ENCODE results near the gene ALK.

Gene ALK

DNA sequence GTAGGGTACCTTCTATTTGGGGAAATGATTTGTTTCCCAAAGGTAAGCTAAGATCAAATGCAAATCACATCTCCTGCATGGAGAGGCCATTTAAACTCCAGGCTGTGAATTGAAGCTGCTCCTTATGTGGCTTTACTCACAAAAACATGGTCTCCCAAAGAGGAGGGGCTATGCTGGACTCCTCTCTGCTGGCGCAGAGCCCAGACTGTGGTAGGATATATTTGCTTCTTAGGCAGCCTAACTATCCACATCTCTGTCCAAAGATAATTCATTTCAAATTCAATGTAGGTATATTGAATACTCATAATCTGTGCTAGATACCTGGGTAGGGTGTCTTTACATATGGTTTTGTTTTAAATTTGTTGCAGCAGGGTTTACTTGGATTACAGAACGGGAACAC is 358.5 kb downstream of the ALK start:
- H3K9ac ChIP-seq (ENCODE audit: low read length) = no peak overlapping the region
- H3K36me3 ChIP-seq (ENCODE audit: insufficient read depth, low read length) = no peaks in the 10 kb centered on the region
- H4K20me1 ChIP-seq (ENCODE audit: insufficient read depth, low read length) = no peaks in the 10 kb centered on the region
- H3K9me3 ChIP-seq (ENCODE audit: low read length) = no peaks in the 10 kb centered on the region
- H3F3A ChIP-seq (ENCODE audit: insufficient read depth, low read length) = no peaks in the 10 kb centered on the region
- H3K4me1 ChIP-seq (ENCODE audit: insufficient read depth, low read length, severe bottlenecking) = no peaks in the 10 kb centered on the region
- H3K27me3 ChIP-seq (ENCODE audit: insufficient read depth, low read length) = no peaks in the 10 kb centered on the region
- H3K27ac ChIP-seq (ENCODE audit: low read depth, low read length, poor library complexity, severe bottlenecking) = no peak overlapping the region
- no peaks in the 10 kb centered on the region for H3K9me2 ChIP-seq (ENCODE audit: low read depth, low read length)
- H2AFZ ChIP-seq (ENCODE audit: low read length) = no peak overlapping the region
- no peak for TF ChIP-seq EZH2 (IDR thresholded peaks at IDR 0.05; ENCODE audit: borderline replicate concordance, low read length)
- TF ChIP-seq, protein P1, sequence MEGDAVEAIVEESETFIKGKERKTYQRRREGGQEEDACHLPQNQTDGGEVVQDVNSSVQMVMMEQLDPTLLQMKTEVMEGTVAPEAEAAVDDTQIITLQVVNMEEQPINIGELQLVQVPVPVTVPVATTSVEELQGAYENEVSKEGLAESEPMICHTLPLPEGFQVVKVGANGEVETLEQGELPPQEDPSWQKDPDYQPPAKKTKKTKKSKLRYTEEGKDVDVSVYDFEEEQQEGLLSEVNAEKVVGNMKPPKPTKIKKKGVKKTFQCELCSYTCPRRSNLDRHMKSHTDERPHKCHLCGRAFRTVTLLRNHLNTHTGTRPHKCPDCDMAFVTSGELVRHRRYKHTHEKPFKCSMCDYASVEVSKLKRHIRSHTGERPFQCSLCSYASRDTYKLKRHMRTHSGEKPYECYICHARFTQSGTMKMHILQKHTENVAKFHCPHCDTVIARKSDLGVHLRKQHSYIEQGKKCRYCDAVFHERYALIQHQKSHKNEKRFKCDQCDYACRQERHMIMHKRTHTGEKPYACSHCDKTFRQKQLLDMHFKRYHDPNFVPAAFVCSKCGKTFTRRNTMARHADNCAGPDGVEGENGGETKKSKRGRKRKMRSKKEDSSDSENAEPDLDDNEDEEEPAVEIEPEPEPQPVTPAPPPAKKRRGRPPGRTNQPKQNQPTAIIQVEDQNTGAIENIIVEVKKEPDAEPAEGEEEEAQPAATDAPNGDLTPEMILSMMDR (IDR thresholded peaks at IDR 0.05; ENCODE audit: low read length) = no peak
- no peaks in the 10 kb centered on the region for H3K79me2 ChIP-seq (ENCODE audit: insufficient read depth, low read length)
- no peak overlapping the region for H3K4me2 ChIP-seq (ENCODE audit: low read length)
- H3K4me3 ChIP-seq (ENCODE audit: low read depth, low read length, poor library complexity, severe bottlenecking) = no peak overlapping the region

DNA sequence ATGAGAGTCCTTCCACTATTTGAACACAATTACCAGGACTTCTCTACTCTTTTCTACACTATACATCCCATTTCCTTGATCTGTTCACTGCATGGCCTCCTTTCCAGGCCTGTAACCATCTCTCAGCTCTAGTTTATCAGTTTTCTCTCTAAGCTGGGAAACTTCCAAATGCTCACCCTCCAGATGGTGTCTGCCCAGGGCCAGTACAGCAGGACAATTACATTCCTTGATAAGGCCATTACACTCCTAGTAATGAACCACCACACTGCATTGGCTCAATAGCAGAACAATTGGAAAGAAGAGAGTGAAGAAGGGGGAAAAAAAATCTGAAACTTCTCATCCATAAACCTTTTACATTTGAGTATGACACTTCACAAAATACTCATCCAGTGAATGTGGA is 359.1 kb downstream of the ALK start:
- Histone ChIP-seq H3K79me2 (ENCODE audit: insufficient read depth, low read length) (no peaks in the 10 kb centered on the region), H3K27me3 (ENCODE audit: insufficient read depth, low read length) (no peaks in the 10 kb centered on the region), H3K36me3 (ENCODE audit: insufficient read depth, low read length) (no peaks in the 10 kb centered on the region), H3K4me1 (ENCODE audit: insufficient read depth, low read length, severe bottlenecking) (no peaks in the 10 kb centered on the region), H3K4me2 (ENCODE audit: low read length) (no peak overlapping the region), H3K27ac (ENCODE audit: low read depth, low read length, poor library complexity, severe bottlenecking) (no peak overlapping the region), H3K9ac (ENCODE audit: low read length) (no peak overlapping the region), H2AFZ (ENCODE audit: low read length) (no peak overlapping the region), H3K9me3 (ENCODE audit: low read length) (no peaks in the 10 kb centered on the region), H3K9me2 (ENCODE audit: low read depth, low read length) (no peaks in the 10 kb centered on the region), H3K4me3 (ENCODE audit: low read depth, low read length, poor library complexity, severe bottlenecking) (no peak overlapping the region), H4K20me1 (ENCODE audit: insufficient read depth, low read length) (no peaks in the 10 kb centered on the region), H3F3A (ENCODE audit: insufficient read depth, low read length) (no peaks in the 10 kb centered on the region)
- TF ChIP-seq, protein P1 (IDR thresholded peaks at IDR 0.05; ENCODE audit: low read length) = no peak
- TF ChIP-seq EZH2 (IDR thresholded peaks at IDR 0.05; ENCODE audit: borderline replicate concordance, low read length) = no peak

DNA sequence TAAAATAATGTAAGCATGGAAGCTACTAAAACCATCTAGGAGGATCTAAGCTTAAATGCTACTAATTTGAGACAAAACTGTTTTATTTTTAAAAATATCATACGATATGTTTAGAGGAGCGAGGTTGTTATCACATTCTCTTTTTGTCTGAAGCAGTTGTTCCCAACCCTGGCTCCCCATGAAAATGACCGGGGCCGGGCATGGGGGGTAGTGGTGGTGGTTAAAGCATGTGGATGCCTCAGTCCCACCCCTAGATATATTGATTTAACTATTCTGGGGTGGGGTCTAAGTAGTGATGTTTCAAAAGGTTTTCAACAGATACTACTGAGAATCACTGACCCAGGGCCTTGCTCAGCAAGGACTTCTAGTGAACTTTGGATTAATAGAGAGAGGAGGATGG is 359.8 kb downstream of the ALK start:
- Histone ChIP-seq H3K4me1 (ENCODE audit: insufficient read depth, low read length, severe bottlenecking) (no peaks in the 10 kb centered on the region), H3K36me3 (ENCODE audit: insufficient read depth, low read length) (no peaks in the 10 kb centered on the region), H4K20me1 (ENCODE audit: insufficient read depth, low read length) (no peaks in the 10 kb centered on the region), H3F3A (ENCODE audit: insufficient read depth, low read length) (no peaks in the 10 kb centered on the region), H2AFZ (ENCODE audit: low read length) (no peak overlapping the region), H3K27me3 (ENCODE audit: insufficient read depth, low read length) (no peaks in the 10 kb centered on the region), H3K9me2 (ENCODE audit: low read depth, low read length) (no peaks in the 10 kb centered on the region), H3K9me3 (ENCODE audit: low read length) (no peaks in the 10 kb centered on the region), H3K9ac (ENCODE audit: low read length) (no peak overlapping the region), H3K4me2 (ENCODE audit: low read length) (no peak overlapping the region), H3K27ac (ENCODE audit: low read depth, low read length, poor library complexity, severe bottlenecking) (no peak overlapping the region), H3K79me2 (ENCODE audit: insufficient read depth, low read length) (no peaks in the 10 kb centered on the region), H3K4me3 (ENCODE audit: low read depth, low read length, poor library complexity, severe bottlenecking) (no peak overlapping the region)
- no peak for TF ChIP-seq EZH2 (IDR thresholded peaks at IDR 0.05; ENCODE audit: borderline replicate concordance, low read length)
- TF ChIP-seq, protein P1 (IDR thresholded peaks at IDR 0.05; ENCODE audit: low read length) = no peak
